Suprapubic skin (tissue), 4 donors: ENCODE measurements around the gene ESX1.

Source experiments
- CTCF ChIP-seq, 2 donors: fragments of 200-600 bp in 1 of 2; fragments of 450-650 bp in 1 of 2; sonication (generic) in 1 of 2; IDR thresholded peaks; one replicate each; pipeline ENCODE4 v1.5.1; 2016 to 2019; ENCODE audit warnings: antibody characterized with exemption in 2 of 2, mild to moderate bottlenecking in 1 of 2, moderate library complexity in 1 of 2
- EP300 ChIP-seq: sonication (generic); formaldehyde crosslinking; IDR thresholded peaks from one replicate; pipeline ENCODE4 v1.6.1; 2017; ENCODE audit warnings: antibody characterized with exemption
- POLR2A ChIP-seq, 2 donors: fragments of 450-650 bp; IDR thresholded peaks; one replicate each; pipeline ENCODE4 v1.6.1; 2017; ENCODE audit warnings: antibody characterized with exemption in 2 of 2, mild to moderate bottlenecking in 2 of 2, moderate library complexity in 2 of 2
- POLR2AphosphoS5 ChIP-seq, 3 donors: sonication (generic); formaldehyde crosslinking; IDR thresholded peaks; one replicate each; pipeline ENCODE4 v1.6.1; 2017; ENCODE audit warnings: antibody characterized with exemption in 3 of 3

GRCh38 chrX:104288269-104288668 is 33.5 kb upstream of the ESX1 start:
- TF ChIP-seq CTCF (IDR thresholded peaks at IDR 0.05): no peak
- TF ChIP-seq POLR2AphosphoS5 (IDR thresholded peaks at IDR 0.05): no peak
- no peak for TF ChIP-seq POLR2A (IDR thresholded peaks at IDR 0.05)
- TF ChIP-seq EP300: no peak
